Activated T-helper 17 cell treated with anti-CD3 and anti-CD28 coated beads, Interleukin-2, amount 50 U/mL, for 72 hours (primary cell): Measurements from ENCODE around the gene SMIM10L2A. TPM values are rescaled to one million over a fixed set of nuclear protein-coding genes. Genes with fewer than 3 reads are reported as not detected.

Experiments used
- ATAC-seq: fragments of 150-1000 bp; cut with Tn5 transposase; replicated peaks from 2 replicates; pipeline ENCODE4 v1.10.0; 2021; ENCODE audit warnings: mild to moderate bottlenecking, moderate library complexity
- H3K27ac Mint-ChIP-seq: one replicate; pipeline ENCODE4 v1.8.0; 2022; ENCODE audit warnings: mixed read lengths
- H3K27me3 Mint-ChIP-seq: one replicate; pipeline ENCODE4 v1.8.0; 2022; ENCODE audit warnings: mixed read lengths
- H3K36me3 Mint-ChIP-seq: one replicate; pipeline ENCODE4 v1.8.0; 2022; ENCODE audit warnings: low read depth, mild to moderate bottlenecking, mixed read lengths
- H3K4me1 Mint-ChIP-seq: one replicate; pipeline ENCODE4 v1.8.0; 2022; ENCODE audit warnings: mixed read lengths
- H3K4me3 Mint-ChIP-seq: one replicate; pipeline ENCODE4 v1.8.0; 2022; ENCODE audit warnings: mild to moderate bottlenecking, mixed read lengths
- H3K9me3 Mint-ChIP-seq: one replicate; pipeline ENCODE4 v1.8.0; 2022; ENCODE audit warnings: mixed read lengths
- total RNA-seq, 2 donors: library from RNA; stranded (reverse); gene quantifications; one replicate each; pipeline ENCODE4 v1.2.3, GENCODE V29; 2022

Gene SMIM10L2A
- total RNA-seq, 2 donors from 2014 or later: 0.06 to 0.82 TPM

DNA sequence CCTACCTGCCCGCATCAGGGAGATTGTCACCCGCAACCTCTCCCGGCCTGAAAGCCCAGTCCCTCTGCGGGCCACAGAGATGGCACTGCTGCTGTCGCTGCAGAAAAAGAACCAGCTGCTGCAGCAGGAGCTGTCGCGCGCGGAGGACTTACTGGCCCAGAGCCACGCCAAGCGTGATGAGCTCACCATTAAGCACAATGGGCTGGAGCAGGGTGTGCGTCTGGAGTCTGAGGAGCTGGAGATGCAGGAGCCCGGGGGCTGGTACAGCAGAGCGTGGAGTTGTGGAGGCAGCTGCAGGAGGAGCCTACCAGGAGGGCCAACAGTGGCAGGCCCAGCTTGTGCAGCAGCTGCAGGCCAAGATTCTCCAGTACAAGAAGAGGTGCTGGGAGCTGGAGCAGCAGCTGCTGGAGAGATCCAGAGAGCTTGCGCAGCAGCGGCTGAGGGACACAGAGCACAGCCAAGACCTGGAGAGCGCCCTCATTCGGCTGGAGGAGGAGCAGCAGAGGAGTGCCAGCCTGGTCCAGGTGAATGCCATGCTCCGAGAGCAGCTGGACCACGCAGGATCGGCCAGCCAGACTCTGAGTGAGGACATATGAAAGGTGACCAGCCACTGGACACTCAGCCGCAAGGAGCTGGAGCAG lies 11.3 kb downstream of the SMIM10L2A start:
- no peak for ATAC-seq
- Mint-ChIP-seq H3K9me3 (peaks cover 3% of the 10 kb centered on the region), H3K36me3 (no peaks in the 10 kb centered on the region), H3K27ac (no peak overlapping the region), H3K27me3 (no peaks in the 10 kb centered on the region), H3K4me1 (no peaks in the 10 kb centered on the region), H3K4me3 (no peak overlapping the region)

- no peak overlapping the region for H3K4me3 Mint-ChIP-seq
- no peaks in the 10 kb centered on the region for H3K4me1 Mint-ChIP-seq
- H3K9me3 Mint-ChIP-seq: peaks cover 3% of the 10 kb centered on the region
- no peak overlapping the region for H3K27ac Mint-ChIP-seq
- no peaks in the 10 kb centered on the region for H3K36me3 Mint-ChIP-seq
- ATAC-seq: no peak
- no peaks in the 10 kb centered on the region for H3K27me3 Mint-ChIP-seq
Observed at GRCh38 chrX:135433531-135434257, 11.9 kb downstream of the SMIM10L2A start.

DNA sequence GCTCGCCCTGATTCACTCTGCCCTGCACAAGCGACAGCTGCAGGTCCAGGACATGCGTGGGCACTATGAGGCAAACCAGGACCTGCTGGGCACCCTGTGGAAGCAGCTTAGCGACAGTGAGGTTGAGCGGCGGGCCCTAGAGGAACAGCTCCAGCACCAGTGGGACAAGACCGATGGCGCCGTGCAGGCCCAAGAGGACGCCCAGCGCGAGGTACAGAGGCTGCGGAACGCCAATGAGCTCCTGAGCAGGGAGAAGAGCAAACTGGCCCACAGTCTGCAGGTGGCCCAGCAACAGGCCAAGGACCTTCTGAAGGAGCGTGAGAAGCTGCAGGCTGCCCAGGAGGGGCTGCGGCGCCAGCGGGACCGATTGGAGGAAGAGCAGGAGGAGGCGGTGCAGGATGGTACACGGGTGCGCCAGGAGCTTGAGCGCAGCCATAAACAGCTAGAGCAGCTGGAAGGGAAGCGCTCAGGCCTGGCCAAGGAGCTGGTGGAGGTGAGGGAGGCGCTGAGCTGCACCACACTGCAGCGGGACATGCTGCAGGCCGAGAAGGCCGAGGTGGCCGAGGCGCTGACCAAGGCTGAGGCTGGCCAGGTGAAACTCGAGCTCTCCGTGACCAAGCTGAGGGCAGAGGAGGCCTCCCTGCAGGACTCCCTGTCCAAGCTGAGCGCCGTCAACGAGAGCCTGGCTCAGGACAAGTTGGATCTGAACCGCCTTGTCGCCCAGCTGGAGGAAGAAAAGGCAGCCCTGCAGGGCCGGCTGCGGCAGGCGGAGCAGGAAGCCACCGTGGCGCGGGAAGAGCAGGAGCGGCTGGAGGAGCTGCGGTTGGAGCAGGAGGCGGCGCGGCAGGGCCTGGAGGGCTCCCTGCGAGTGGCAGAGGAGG lies 12.8 kb downstream of the SMIM10L2A start:
- no peaks in the 10 kb centered on the region for H3K27me3 Mint-ChIP-seq
- H3K4me1 Mint-ChIP-seq: no peaks in the 10 kb centered on the region
- H3K27ac Mint-ChIP-seq: no peak overlapping the region
- peaks cover 3% of the 10 kb centered on the region for H3K9me3 Mint-ChIP-seq
- no peak for ATAC-seq
- H3K4me3 Mint-ChIP-seq: no peak overlapping the region
- no peaks in the 10 kb centered on the region for H3K36me3 Mint-ChIP-seq

DNA sequence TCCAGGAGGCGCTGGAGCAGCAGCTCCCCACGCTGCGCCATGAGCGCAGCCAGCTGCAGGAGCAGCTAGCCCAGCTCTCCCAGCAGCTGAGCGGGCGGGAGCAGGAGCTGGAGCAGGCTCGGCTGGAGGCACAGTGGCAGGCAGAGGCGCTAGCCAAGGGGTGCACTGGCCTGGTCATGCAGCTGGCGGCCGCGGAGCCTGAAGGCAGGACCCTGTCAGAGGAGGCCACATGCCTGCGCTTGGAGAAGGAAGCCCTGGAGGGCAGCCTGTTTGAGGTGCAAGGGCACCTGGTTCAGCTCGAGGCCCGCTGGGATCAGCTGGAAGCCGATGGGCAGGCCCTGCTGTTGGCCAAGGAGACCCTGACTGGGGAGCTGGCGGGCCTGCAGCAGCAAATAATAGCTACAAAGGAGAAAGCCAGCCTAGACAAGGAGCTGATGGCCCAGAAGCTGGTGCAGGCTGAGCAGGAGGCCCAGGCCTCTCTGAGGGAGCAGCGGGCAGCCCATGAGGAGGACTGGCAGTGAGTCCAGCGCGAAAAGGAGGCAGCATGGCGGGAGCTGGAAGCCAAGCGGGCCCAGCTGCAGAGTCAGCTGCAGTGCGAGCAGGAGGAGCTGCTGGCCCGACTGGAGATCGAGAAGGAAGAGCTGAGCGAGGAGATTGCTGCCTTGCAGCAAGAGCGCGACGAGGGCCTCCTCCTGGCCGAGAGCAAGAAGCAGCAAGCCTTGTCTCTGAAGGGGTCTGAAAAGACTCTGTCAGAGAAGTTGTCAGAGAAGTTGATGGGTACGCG lies 13.6 kb downstream of the SMIM10L2A start:
- Mint-ChIP-seq H3K4me3 (no peak overlapping the region), H3K36me3 (no peaks in the 10 kb centered on the region), H3K27me3 (no peaks in the 10 kb centered on the region), H3K27ac (no peak overlapping the region), H3K4me1 (no peaks in the 10 kb centered on the region), H3K9me3 (peaks cover 3% of the 10 kb centered on the region)
- no peak for ATAC-seq

DNA sequence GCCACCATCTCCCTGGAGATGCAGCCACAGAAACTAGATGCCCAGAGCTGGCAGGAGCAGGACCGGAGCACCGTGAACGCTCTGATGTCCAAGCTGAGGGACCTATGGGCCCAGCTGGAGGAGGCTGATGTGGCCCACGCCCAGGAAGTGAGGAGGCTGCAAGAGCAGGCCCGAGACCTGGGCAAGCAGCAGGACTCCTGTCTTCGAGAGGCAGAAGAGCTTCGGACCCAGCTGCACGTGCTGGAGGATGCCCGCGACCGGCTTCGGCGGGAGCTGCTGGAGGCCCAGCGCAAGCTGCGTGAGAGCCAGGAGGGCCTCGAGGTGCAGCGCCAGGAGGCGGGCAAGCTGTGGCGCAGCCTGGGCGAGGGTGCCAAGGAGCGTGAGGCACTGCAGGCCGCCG lies 14.2 kb downstream of the SMIM10L2A start:
- no peak overlapping the region for H3K27ac Mint-ChIP-seq
- no peaks in the 10 kb centered on the region for H3K4me1 Mint-ChIP-seq
- no peaks in the 10 kb centered on the region for H3K36me3 Mint-ChIP-seq
- H3K4me3 Mint-ChIP-seq: no peak overlapping the region
- no peak for ATAC-seq
- peaks cover 3% of the 10 kb centered on the region for H3K9me3 Mint-ChIP-seq
- H3K27me3 Mint-ChIP-seq: no peaks in the 10 kb centered on the region

DNA sequence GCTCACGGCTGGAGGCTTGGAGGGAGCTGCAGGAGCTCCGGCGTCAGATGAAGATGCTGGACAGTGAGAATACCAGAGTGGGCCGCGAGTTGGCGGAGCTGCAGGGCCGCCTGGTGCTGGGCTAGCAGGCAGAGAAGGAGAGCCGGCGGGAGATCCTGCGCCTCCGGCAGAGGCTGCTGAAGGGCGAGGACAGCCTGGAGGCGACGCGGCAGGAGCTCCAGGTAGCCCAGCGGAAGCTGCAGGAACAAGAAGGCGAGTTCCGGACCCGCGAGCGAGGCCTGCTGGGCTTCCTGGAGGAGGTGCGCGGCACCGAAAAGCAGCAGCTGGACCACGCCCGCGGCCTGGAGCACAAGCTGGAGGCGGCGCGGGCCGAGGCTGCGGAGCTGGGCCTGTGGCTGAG lies 14.7 kb downstream of the SMIM10L2A start:
- Mint-ChIP-seq H3K4me3 (no peak overlapping the region), H3K36me3 (no peaks in the 10 kb centered on the region), H3K4me1 (no peaks in the 10 kb centered on the region), H3K9me3 (peaks cover 2% of the 10 kb centered on the region), H3K27me3 (no peaks in the 10 kb centered on the region), H3K27ac (no peak overlapping the region)
- ATAC-seq: no peak

DNA sequence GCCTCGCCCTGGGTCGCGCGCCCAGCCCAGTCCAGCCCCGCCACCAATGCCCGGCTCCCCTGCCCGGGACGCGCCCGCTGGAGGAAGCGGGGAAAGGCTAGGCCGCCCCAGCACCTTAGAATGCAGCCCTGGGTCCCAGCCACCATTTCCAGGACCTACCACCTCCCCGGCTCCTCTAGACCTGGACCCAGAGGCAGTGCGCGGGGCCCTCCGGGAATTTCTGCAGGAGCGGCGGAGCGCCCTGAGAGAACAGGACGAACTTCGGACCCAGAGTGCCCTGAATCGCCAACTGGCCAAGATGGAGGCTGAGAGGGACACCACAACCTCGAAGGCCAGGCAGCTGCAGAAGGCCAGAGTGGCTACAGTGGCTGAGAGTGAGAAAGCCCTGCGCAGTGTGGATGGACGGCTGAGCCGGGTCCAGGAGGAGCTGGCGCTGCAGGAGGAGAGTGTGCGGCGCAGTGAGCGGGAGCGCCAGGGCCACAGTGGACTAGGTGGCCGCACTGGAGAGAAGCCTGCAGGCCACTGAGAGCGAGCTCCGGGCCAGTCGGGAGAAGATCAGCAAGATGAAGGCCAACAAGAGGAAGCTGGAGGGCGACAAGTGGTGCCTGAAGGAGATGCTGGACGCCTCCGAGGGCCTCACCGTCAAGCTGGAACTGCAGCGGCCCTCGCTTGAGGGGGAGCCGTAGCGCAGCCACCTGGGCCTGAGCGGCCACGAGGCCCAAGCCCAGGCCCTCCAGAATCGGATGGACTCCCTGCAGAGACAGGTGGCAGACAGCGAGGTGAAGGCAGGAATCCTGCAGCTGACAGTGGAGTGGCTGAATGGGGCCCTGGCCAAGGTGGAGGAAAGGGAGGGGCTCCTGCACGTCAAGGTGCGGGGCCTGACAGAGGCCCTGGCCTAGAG lies 15.5 kb downstream of the SMIM10L2A start:
- Mint-ChIP-seq H3K27me3 (no peaks in the 10 kb centered on the region), H3K4me3 (no peak overlapping the region), H3K9me3 (no peaks in the 10 kb centered on the region), H3K4me1 (no peaks in the 10 kb centered on the region), H3K36me3 (no peaks in the 10 kb centered on the region), H3K27ac (no peak overlapping the region)
- ATAC-seq: no peak

GRCh38 chrX:135437867-135438733 lies 16.4 kb downstream of the SMIM10L2A start:
- no peaks in the 10 kb centered on the region for H3K27me3 Mint-ChIP-seq
- no peaks in the 10 kb centered on the region for H3K36me3 Mint-ChIP-seq
- no peak overlapping the region for H3K4me3 Mint-ChIP-seq
- no peaks in the 10 kb centered on the region for H3K9me3 Mint-ChIP-seq
- H3K27ac Mint-ChIP-seq: no peak overlapping the region
- H3K4me1 Mint-ChIP-seq: no peaks in the 10 kb centered on the region
- ATAC-seq: no peak

DNA sequence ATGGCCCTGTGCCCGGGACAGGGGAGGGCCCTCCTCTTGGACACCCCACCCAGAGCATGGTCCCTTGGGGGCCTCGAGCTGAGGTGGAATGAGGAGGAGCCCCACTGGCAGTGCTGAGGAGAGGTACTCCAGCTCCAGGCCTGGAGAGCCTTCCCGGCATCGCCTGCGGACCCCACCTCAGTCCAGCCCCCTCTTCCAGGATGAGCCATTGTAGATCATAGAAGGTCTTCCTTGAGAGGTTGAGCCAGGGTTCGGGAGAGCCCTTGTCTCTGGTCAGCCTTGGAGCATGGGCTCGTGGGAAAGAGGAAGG lies 16.9 kb downstream of the SMIM10L2A start:
- H3K4me3 Mint-ChIP-seq: no peak overlapping the region
- no peak for ATAC-seq
- H3K27me3 Mint-ChIP-seq: no peaks in the 10 kb centered on the region
- no peaks in the 10 kb centered on the region for H3K4me1 Mint-ChIP-seq
- no peak overlapping the region for H3K27ac Mint-ChIP-seq
- H3K36me3 Mint-ChIP-seq: no peaks in the 10 kb centered on the region
- H3K9me3 Mint-ChIP-seq: no peaks in the 10 kb centered on the region

GRCh38 chrX:135449637-135450550 lies 28.1 kb downstream of the SMIM10L2A start:
- Mint-ChIP-seq H3K36me3 (no peaks in the 10 kb centered on the region), H3K27ac (no peak overlapping the region), H3K9me3 (no peaks in the 10 kb centered on the region), H3K4me3 (no peak overlapping the region), H3K4me1 (no peaks in the 10 kb centered on the region), H3K27me3 (no peaks in the 10 kb centered on the region)
- ATAC-seq: no peak

DNA sequence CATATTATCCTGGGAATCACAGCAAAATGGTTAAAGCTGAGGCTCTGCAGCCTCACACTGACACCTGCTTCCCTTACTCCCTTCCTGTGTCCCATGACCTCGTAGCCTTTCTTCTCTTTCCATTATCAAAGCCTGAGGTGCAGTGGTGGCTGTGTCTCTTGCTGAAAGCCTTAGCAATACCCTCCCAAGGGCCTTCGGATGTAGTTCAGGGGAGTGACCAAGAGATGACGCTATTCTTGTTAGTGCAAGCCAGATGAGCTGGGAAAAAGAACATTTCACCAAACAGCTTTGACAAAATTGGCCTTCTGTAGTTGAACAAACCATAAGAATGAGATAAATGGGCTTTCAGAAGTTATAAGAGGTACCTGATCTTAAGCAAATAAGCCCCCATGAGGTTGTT lies 31.6 kb downstream of the SMIM10L2A start:
- ATAC-seq: no peak
- Mint-ChIP-seq H3K36me3 (no peaks in the 10 kb centered on the region), H3K27me3 (no peaks in the 10 kb centered on the region), H3K9me3 (no peaks in the 10 kb centered on the region), H3K27ac (no peak overlapping the region), H3K4me1 (no peaks in the 10 kb centered on the region), H3K4me3 (no peak overlapping the region)

- Mint-ChIP-seq H3K4me1 (no peaks in the 10 kb centered on the region), H3K4me3 (no peak overlapping the region), H3K27me3 (no peaks in the 10 kb centered on the region), H3K27ac (no peak overlapping the region), H3K36me3 (no peaks in the 10 kb centered on the region), H3K9me3 (no peaks in the 10 kb centered on the region)
- ATAC-seq: no peak
Observed at GRCh38 chrX:135454816-135455215, 33.1 kb downstream of the SMIM10L2A start.
